Measurements from ENCODE around the gene HMG20B. TPM values are rescaled to one million over a fixed set of nuclear protein-coding genes. Genes with fewer than 3 reads are reported as not detected.

HMG20B gene
- polyA plus RNA-seq, 1 donor from 2014 or later, result 22.6 TPM

GRCh38 chr19:3585301-3586126 is 12.8 kb downstream of the HMG20B start, which contains the start of gene GIPC3:
GIPC3 (plus strand) TSS chr19:3585478; CDS start chr19:3585598, 120 bp downstream.
- H2AFZ ChIP-seq (ENCODE audit: low read depth, low read length), result no peak within 1 kb of the TSS
- H3K9ac ChIP-seq (ENCODE audit: low read length), result no peak within 1 kb of the TSS
- no peaks in the 10 kb centered on the region for H3K36me3 ChIP-seq (ENCODE audit: insufficient read depth, low read length)
- peaks cover 21% of the 10 kb centered on the region for H3K27me3 ChIP-seq (ENCODE audit: insufficient read depth, low read depth, low read length)
- H3K79me2 ChIP-seq (replicated peaks; ENCODE audit: insufficient read depth, low read length), result no peaks in the 10 kb centered on the region
- no peaks in the 10 kb centered on the region for H4K20me1 ChIP-seq (ENCODE audit: insufficient read depth)
- H3K9me2 ChIP-seq (ENCODE audit: insufficient read depth, low read length), result no peaks in the 10 kb centered on the region
- no peaks in the 10 kb centered on the region for H3K9me3 ChIP-seq (ENCODE audit: low read length)
- TF ChIP-seq CTCF (IDR thresholded peaks at IDR 0.05; ENCODE audit: poor library complexity, severe bottlenecking), result no peak
- TF ChIP-seq EZH2 (IDR thresholded peaks at IDR 0.05; ENCODE audit: borderline replicate concordance, insufficient read depth, low read length, poor library complexity, severe bottlenecking), result no peak
- no peak for TF ChIP-seq POLR2AphosphoS5 (IDR thresholded peaks at IDR 0.05)
- no peak for TF ChIP-seq TAF1 (IDR thresholded peaks at IDR 0.05; ENCODE audit: low read depth)
- TF ChIP-seq MXI1 (conservative IDR thresholded peaks at IDR 0.05; ENCODE audit: poor library complexity, severe bottlenecking), result no peak
- TF ChIP-seq REST (IDR thresholded peaks at IDR 0.05; ENCODE audit: borderline replicate concordance), result no peak
- no peak for TF ChIP-seq EP300 (conservative IDR thresholded peaks at IDR 0.05; ENCODE audit: poor library complexity, severe bottlenecking)
- no peak for TF ChIP-seq RAD21 (conservative IDR thresholded peaks at IDR 0.05)
- no peak for TF ChIP-seq SMC3 (conservative IDR thresholded peaks at IDR 0.05; ENCODE audit: poor library complexity)
- no peak within 1 kb of the TSS for H3K4me2 ChIP-seq (ENCODE audit: low read length)
- H3K27ac ChIP-seq (ENCODE audit: low read length), result no peak within 1 kb of the TSS
- H3K4me3 ChIP-seq (ENCODE audit: low read length), result no peak within 1 kb of the TSS
- no peaks in the 10 kb centered on the region for H3F3A ChIP-seq (ENCODE audit: insufficient read depth, low read length, poor library complexity, severe bottlenecking)

DNA sequence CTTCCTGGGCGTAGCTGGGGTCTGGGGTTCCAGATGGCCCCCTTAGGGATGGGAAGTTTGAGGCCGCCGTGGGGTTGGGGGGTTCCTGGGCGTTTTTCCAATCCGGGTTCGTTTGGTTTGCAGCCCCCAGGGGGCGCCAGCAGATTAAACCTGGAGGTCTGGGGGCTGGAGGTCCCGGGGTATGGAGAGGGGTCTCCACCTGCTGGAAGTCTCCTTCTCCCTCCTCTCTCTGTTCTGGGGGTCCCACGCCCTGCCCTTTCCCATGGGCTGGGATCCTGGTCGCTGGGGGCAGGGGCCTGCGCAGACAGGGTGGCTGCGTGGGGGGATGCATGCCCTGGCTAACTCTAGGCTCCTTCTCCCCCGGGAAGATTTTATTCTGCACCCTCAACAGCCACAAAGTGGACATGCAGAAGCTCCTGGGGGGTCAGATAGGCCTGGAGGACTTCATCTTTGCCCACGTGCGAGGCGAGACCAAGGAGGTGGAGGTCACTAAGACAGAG is 13.4 kb downstream of the HMG20B start:
- Histone ChIP-seq H3K27ac (ENCODE audit: low read length) (no peak overlapping the region), H3F3A (ENCODE audit: insufficient read depth, low read length, poor library complexity, severe bottlenecking) (no peaks in the 10 kb centered on the region), H3K79me2 (replicated peaks; ENCODE audit: insufficient read depth, low read length) (no peaks in the 10 kb centered on the region), H3K9me2 (ENCODE audit: insufficient read depth, low read length) (no peaks in the 10 kb centered on the region), H3K27me3 (ENCODE audit: insufficient read depth, low read depth, low read length) (peaks cover 21% of the 10 kb centered on the region), H3K9me3 (ENCODE audit: low read length) (no peaks in the 10 kb centered on the region), H3K36me3 (ENCODE audit: insufficient read depth, low read length) (no peaks in the 10 kb centered on the region), H4K20me1 (ENCODE audit: insufficient read depth) (no peaks in the 10 kb centered on the region), H2AFZ (ENCODE audit: low read depth, low read length) (no peak overlapping the region), H3K4me3 (ENCODE audit: low read length) (no peak overlapping the region), H3K9ac (ENCODE audit: low read length) (no peak overlapping the region), H3K4me2 (ENCODE audit: low read length) (no peak overlapping the region)
- no peak for TF ChIP-seq CTCF (IDR thresholded peaks at IDR 0.05; ENCODE audit: poor library complexity, severe bottlenecking)
- no peak for TF ChIP-seq EP300 (conservative IDR thresholded peaks at IDR 0.05; ENCODE audit: poor library complexity, severe bottlenecking)
- TF ChIP-seq SMC3 (conservative IDR thresholded peaks at IDR 0.05; ENCODE audit: poor library complexity), result no peak
- TF ChIP-seq TAF1 (IDR thresholded peaks at IDR 0.05; ENCODE audit: low read depth), result no peak
- no peak for TF ChIP-seq RAD21 (conservative IDR thresholded peaks at IDR 0.05)
- TF ChIP-seq EZH2 (IDR thresholded peaks at IDR 0.05; ENCODE audit: borderline replicate concordance, insufficient read depth, low read length, poor library complexity, severe bottlenecking), result no peak
- TF ChIP-seq REST (IDR thresholded peaks at IDR 0.05; ENCODE audit: borderline replicate concordance), result no peak
- no peak for TF ChIP-seq POLR2AphosphoS5 (IDR thresholded peaks at IDR 0.05)
- TF ChIP-seq MXI1 (conservative IDR thresholded peaks at IDR 0.05; ENCODE audit: poor library complexity, severe bottlenecking), result no peak
